Spleen (tissue), 11 donors: ENCODE results near the gene ZC3H12D. TPM values are rescaled to one million over a fixed set of nuclear protein-coding genes. Genes with fewer than 3 reads are reported as not detected.

Source experiments
- DNase-seq: peaks from one replicate; pipeline ENCODE4 v3.0.0-alpha.2; 2020
- H3K27ac ChIP-seq, 8 donors: fragments of 200-600 bp; sonication (generic) in 7 of 8; 1 replicate in 4 of 8; 2 replicates in 4 of 8; pipeline versions ENCODE4 v1.5.0 to v1.8.0; 2016 to 2021; ENCODE audit warnings: inconsistent platforms in 4 of 8, mild to moderate bottlenecking in 4 of 8, moderate library complexity in 1 of 8
- H3K27me3 ChIP-seq, 7 donors: fragments of 200-600 bp; sonication (generic) in 6 of 7; replicated peaks in 1 of 7; 1 replicate in 4 of 7; 2 replicates in 3 of 7; pipeline versions ENCODE4 v1.5.0 to v1.8.0; 2016 to 2021; ENCODE audit warnings: inconsistent platforms in 3 of 7, mild to moderate bottlenecking in 1 of 7
- H3K36me3 ChIP-seq, 6 donors: fragments of 200-600 bp; sonication (generic) in 5 of 6; 1 replicate in 4 of 6; 2 replicates in 2 of 6; pipeline versions ENCODE4 v1.5.0 to v1.8.0; 2016 to 2021; ENCODE audit warnings: inconsistent platforms in 2 of 6
- H3K4me1 ChIP-seq, 6 donors: fragments of 200-600 bp; sonication (generic) in 5 of 6; 1 replicate in 3 of 6; 2 replicates in 3 of 6; pipeline versions ENCODE4 v1.5.0 to v1.8.0; 2016 to 2021; ENCODE audit warnings: inconsistent platforms in 3 of 6
- H3K4me3 ChIP-seq, 8 donors: fragments of 200-600 bp; sonication (generic) in 7 of 8; 1 replicate in 4 of 8; 2 replicates in 4 of 8; pipeline versions ENCODE4 v1.5.0 to v1.8.0; 2016 to 2021; ENCODE audit warnings: inconsistent platforms in 4 of 8, mild to moderate bottlenecking in 4 of 8, moderate library complexity in 2 of 8
- H3K9me3 ChIP-seq, 8 donors: fragments of 200-600 bp; sonication (generic) in 7 of 8; 1 replicate in 4 of 8; 2 replicates in 4 of 8; pipeline versions ENCODE4 v1.5.0 to v1.8.0; 2016 to 2021; ENCODE audit warnings: inconsistent platforms in 4 of 8
- CTCF ChIP-seq, 11 experiments: fragments of 200-600 bp in 7 of 11; fragments of 450-650 bp in 4 of 11; sonication (generic) in 4 of 11; IDR thresholded peaks in 8 of 11; conservative IDR thresholded peaks in 3 of 11; 1 replicate in 7 of 11; 2 replicates in 4 of 11; pipeline versions ENCODE4 v1.4.0 to v1.8.0; 2016 to 2021; ENCODE audit warnings: antibody characterized with exemption in 11 of 11, inconsistent platforms in 4 of 11, mild to moderate bottlenecking in 1 of 11
- POLR2A ChIP-seq, 3 donors: fragments of 450-650 bp; IDR thresholded peaks; one replicate each; pipeline ENCODE4 v1.5.1; 2017; ENCODE audit warnings: antibody characterized with exemption in 3 of 3, mild to moderate bottlenecking in 1 of 3
- POLR2AphosphoS5 ChIP-seq, 3 donors: sonication (generic); formaldehyde crosslinking; IDR thresholded peaks; one replicate each; pipeline ENCODE4 v1.5.1; 2017; ENCODE audit warnings: antibody characterized with exemption in 3 of 3
- WGBS, 5 donors: extraction: QIAGEN DNeasy Blood & Tissue Kit in 3 of 5; methylation state at CpG; one replicate each; pipeline versions ENCODE4 v1.1.5 to v1.1.7; 2013 to 2018; 5-methylcytosine and 5-hydroxymethylcytosine counted together
- intact Hi-C: fragments of 100-400 bp; cut with DNase I; formaldehyde crosslinking; loops from one replicate; pipeline ENCODE4 v1.15.0; 2023; ENCODE audit warnings: low total_unique reads
- polyA plus RNA-seq, 3 donors: library from polyadenylated mRNA; stranded (reverse); fragments of 200-250 nt; gene quantifications; one replicate each; pipeline ENCODE4 v1.2.1, GENCODE V29; 2013
- total RNA-seq, 7 donors: library from RNA; depleted of rRNA in 3 of 7; stranded (reverse); fragments of >200 nt in 3 of 7; fragmentation: NEBNext Ultra II Directional in 4 of 7; extraction: Animal tissue kit (Norgen Biotek cat#: 25700) in 4 of 7; gene quantifications; one replicate each; pipeline versions ENCODE4 v1.1.0 to v1.2.1, GENCODE V29; 2016 to 2021
- donor health status: healthy with polysubstance abuse.
- donor health status: DM: no; HTN: no; CAD: no; lungs with moderate emphysema.
- donor health status: DM: no; HTN: no; CAD: no.
- donor health status: Bipolar disorder and iron deficiency.
- donor health status: healthy.
- donor health status: DM: no; HTN: no; CAD: no.
- donor health status: DM: yes; HTN: yes; CAD: no.

The ZC3H12D gene
- total and polyA plus RNA-seq, 10 donors = 15.2 to 38.4 (median 22.8) TPM

- 75 to 80% (median 78%) methylated on average over 18 of the region's 18 CpGs for WGBS, 5 donors
- Histone ChIP-seq H3K4me3 (peak overlapping the region in 6 of 8 donors; percentile 16 to 66 (median 42)), H3K36me3 (no peaks in the 10 kb centered on the region), H3K9me3 (no peaks in the 10 kb centered on the region), H3K27ac (peak overlapping the region; percentile 69 to 92 (median 90)), H3K4me1 (peaks cover 45 to 100% (median 67%) of the 10 kb centered on the region in 6 donors), H3K27me3 (no peaks in the 10 kb centered on the region)
- TF ChIP-seq POLR2A (IDR thresholded peaks at IDR 0.05) (no peak), CTCF (IDR thresholded peaks at IDR 0.05 in 8 of 11, conservative IDR thresholded peaks at IDR 0.05 in 3 of 11) (no peak), POLR2AphosphoS5 (IDR thresholded peaks at IDR 0.05) (peak in 2 of 3 donors; percentile 33 to 60)
- peak; percentile 82 for DNase-seq
- intact Hi-C loops = no loop called here
Measured at GRCh38 chr6:149480502-149481280, 4.1 kb downstream of the ZC3H12D start.

GRCh38 chr6:149478631-149479314 is 6.0 kb downstream of the ZC3H12D start:
- TF ChIP-seq POLR2A (IDR thresholded peaks at IDR 0.05) (no peak), CTCF (IDR thresholded peaks at IDR 0.05 in 8 of 11, conservative IDR thresholded peaks at IDR 0.05 in 3 of 11) (no peak), POLR2AphosphoS5 (IDR thresholded peaks at IDR 0.05) (no peak)
- Histone ChIP-seq H3K4me3 (no peak overlapping the region), H3K9me3 (no peaks in the 10 kb centered on the region), H3K4me1 (peaks cover 39 to 100% (median 66%) of the 10 kb centered on the region in 6 donors), H3K27ac (peak overlapping the region in 5 of 8 donors; percentile 22 to 92 (median 90)), H3K36me3 (peaks cover 0 to 9% (median 2%) of the 10 kb centered on the region in 6 donors), H3K27me3 (peaks cover 0 to 12% (median 0%) of the 10 kb centered on the region in 7 donors)
- intact Hi-C loops = no loop called here
- no peak for DNase-seq
- WGBS, 5 donors = 87 to 96% (median 92%) methylated on average over 5 of the region's 5 CpGs

GRCh38 chr6:149477544-149477943 is 7.3 kb downstream of the ZC3H12D start:
- Histone ChIP-seq H3K4me1 (peaks cover 34 to 100% (median 66%) of the 10 kb centered on the region in 6 donors), H3K4me3 (no peak overlapping the region), H3K36me3 (peaks cover 0 to 14% (median 2%) of the 10 kb centered on the region in 6 donors), H3K27ac (peak overlapping the region in 5 of 8 donors; percentile 0 to 91 (median 49)), H3K27me3 (peaks cover 0 to 12% (median 0%) of the 10 kb centered on the region in 7 donors), H3K9me3 (no peaks in the 10 kb centered on the region)
- 88 to 96% (median 91%) methylated on average over 5 of the region's 5 CpGs for WGBS, 5 donors
- no peak for DNase-seq
- no peak for TF ChIP-seq CTCF (IDR thresholded peaks at IDR 0.05 in 8 of 11, conservative IDR thresholded peaks at IDR 0.05 in 3 of 11)
- TF ChIP-seq POLR2A (IDR thresholded peaks at IDR 0.05) = no peak
- no peak for TF ChIP-seq POLR2AphosphoS5 (IDR thresholded peaks at IDR 0.05)
- intact Hi-C loops = no loop called here
